ENCODE data around the gene PHF13.

The PHF13 gene

DNA sequence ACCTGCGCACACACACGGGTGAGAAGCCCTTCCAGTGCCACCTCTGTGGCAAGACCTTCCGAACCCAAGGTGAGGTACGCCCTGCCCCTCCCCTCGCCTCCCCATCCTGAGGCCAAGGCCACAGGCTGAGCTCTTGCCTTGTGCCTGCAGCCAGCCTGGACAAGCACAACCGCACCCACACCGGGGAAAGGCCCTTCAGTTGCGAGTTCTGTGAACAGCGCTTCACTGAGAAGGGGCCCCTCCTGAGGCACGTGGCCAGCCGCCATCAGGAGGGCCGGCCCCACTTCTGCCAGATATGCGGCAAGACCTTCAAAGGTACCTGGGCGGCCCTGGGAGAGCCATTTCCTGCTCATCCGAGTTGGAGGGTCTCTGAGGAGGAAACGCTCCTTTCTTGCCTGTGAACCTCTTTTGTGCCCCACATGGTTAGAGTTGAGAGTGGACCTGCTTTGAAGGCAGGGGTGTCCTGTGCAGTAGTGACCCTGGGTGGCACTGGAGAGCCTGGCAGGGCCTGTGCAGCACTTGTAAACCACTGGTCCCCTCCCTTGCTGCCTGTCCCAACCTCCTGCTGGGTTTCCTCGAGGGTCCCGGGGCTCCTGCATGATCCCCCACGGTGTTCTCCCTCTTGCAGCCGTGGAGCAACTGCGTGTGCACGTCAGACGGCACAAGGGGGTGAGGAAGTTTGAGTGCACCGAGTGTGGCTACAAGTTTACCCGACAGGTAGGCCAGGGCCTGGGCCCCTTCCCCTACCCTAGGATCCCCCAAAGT lies 25.2 kb upstream of the PHF13 start:
- no peaks in the 10 kb centered on the region for H3K4me1 ChIP-seq (ENCODE audit: control insufficient read depth, insufficient read depth, low read length)
- no peak overlapping the region for H3K9ac ChIP-seq (ENCODE audit: low read length)
- no peak overlapping the region for H3K27ac ChIP-seq (ENCODE audit: low read depth, low read length)
- no peaks in the 10 kb centered on the region for H3K9me3 ChIP-seq (ENCODE audit: control insufficient read depth, insufficient read depth, low read depth, low read length)
- peaks cover 62% of the 10 kb centered on the region for H3K36me3 ChIP-seq (ENCODE audit: control insufficient read depth, insufficient read depth, low read length)
- no peaks in the 10 kb centered on the region for H3K27me3 ChIP-seq (ENCODE audit: control insufficient read depth, insufficient read depth, low read length)
- no peak overlapping the region for H3K4me3 ChIP-seq (ENCODE audit: low read depth, low read length)

DNA sequence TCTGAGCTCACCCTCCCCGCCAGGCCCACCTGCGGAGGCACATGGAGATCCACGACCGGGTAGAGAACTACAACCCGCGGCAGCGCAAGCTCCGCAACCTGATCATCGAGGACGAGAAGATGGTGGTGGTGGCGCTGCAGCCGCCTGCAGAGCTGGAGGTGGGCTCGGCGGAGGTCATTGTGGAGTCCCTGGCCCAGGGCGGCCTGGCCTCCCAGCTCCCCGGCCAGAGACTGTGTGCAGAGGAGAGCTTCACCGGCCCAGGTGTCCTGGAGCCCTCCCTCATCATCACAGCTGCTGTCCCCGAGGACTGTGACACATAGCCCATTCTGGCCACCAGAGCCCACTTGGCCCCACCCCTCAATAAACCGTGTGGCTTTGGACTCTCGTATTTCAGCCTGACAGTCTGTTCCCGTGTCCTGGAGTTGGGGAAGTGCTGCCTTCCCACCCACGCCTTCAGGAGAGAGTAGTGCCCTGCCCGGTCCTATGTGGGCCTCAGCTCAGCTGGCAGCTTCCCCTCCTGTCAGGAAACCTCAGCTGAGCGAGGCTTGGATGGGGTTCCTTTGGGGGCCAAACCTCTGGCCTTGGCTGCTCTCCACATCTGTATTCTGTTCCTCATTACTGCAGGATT lies 24.5 kb upstream of the PHF13 start:
- no peaks in the 10 kb centered on the region for H3K27me3 ChIP-seq (ENCODE audit: control insufficient read depth, insufficient read depth, low read length)
- no peak overlapping the region for H3K9ac ChIP-seq (ENCODE audit: low read length)
- H3K36me3 ChIP-seq (ENCODE audit: control insufficient read depth, insufficient read depth, low read length): peaks cover 69% of the 10 kb centered on the region
- no peak overlapping the region for H3K27ac ChIP-seq (ENCODE audit: low read depth, low read length)
- no peaks in the 10 kb centered on the region for H3K4me1 ChIP-seq (ENCODE audit: control insufficient read depth, insufficient read depth, low read length)
- no peak overlapping the region for H3K4me3 ChIP-seq (ENCODE audit: low read depth, low read length)
- no peaks in the 10 kb centered on the region for H3K9me3 ChIP-seq (ENCODE audit: control insufficient read depth, insufficient read depth, low read depth, low read length)

DNA sequence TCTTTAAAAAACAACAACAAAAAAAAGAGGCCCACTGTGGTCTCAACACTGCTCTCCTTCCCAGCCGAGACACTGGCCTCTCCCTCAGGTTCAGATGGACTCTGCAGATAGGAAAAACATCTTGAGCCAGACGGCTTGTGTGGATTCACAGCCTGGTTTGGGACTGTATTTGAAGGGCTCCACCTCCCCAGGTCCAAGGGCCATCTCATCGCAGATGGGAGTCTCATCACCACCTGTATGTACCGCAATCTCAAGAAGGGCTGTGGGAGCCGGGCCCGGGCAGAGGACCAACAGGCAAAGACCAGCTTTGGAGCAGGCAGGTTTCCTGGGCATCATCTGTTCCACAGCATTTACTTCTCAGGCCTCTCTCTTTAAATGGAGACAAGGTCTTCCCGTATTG lies 23.5 kb upstream of the PHF13 start:
- H3K4me1 ChIP-seq (ENCODE audit: control insufficient read depth, insufficient read depth, low read length): no peaks in the 10 kb centered on the region
- H3K27me3 ChIP-seq (ENCODE audit: control insufficient read depth, insufficient read depth, low read length): no peaks in the 10 kb centered on the region
- H3K9ac ChIP-seq (ENCODE audit: low read length): no peak overlapping the region
- peaks cover 78% of the 10 kb centered on the region for H3K36me3 ChIP-seq (ENCODE audit: control insufficient read depth, insufficient read depth, low read length)
- H3K27ac ChIP-seq (ENCODE audit: low read depth, low read length): no peak overlapping the region
- H3K4me3 ChIP-seq (ENCODE audit: low read depth, low read length): no peak overlapping the region
- no peaks in the 10 kb centered on the region for H3K9me3 ChIP-seq (ENCODE audit: control insufficient read depth, insufficient read depth, low read depth, low read length)

DNA sequence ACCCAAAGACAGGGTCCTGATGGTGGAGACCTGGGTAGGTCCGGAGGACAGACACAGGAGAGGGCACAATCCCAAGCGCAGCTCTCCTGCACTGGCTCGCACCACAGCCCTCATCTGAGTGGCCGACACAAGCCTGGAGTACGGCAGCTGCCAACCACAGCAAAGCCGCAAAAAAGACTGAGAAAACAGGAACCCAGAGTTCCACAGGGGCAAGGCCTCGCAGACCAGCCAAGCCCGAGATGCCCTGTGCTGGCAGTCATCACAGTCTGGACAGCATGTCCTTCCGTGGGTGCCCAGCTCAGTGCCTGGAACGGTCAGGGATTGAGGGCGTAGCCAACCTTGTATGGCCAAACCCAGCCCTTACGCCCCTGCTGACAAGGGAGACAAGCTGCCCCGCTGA lies 22.3 kb upstream of the PHF13 start:
- Histone ChIP-seq H3K9ac (ENCODE audit: low read length) (no peak overlapping the region), H3K9me3 (ENCODE audit: control insufficient read depth, insufficient read depth, low read depth, low read length) (no peaks in the 10 kb centered on the region), H3K36me3 (ENCODE audit: control insufficient read depth, insufficient read depth, low read length) (peaks cover 90% of the 10 kb centered on the region), H3K27ac (ENCODE audit: low read depth, low read length) (no peak overlapping the region), H3K4me1 (ENCODE audit: control insufficient read depth, insufficient read depth, low read length) (no peaks in the 10 kb centered on the region), H3K4me3 (ENCODE audit: low read depth, low read length) (no peak overlapping the region), H3K27me3 (ENCODE audit: control insufficient read depth, insufficient read depth, low read length) (no peaks in the 10 kb centered on the region)

DNA sequence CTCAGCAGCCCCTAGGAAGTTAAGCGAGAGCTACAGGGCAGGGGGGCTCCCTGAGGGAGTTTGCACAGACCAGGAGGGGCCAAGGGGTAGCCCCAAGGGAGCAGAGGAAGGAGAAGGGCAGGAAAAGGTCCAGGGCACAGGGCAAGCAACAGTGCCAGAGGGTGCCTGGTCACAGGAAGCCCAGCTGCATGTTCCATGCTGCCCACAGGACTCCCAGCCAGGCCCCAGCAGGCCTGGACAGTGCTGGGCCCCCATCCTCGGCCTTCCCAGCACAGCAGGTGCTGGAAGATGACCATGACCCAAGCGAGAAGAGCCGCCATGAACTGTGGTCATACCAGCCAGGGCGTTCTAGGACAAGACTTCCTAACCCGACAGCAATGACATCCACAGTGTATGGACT lies 21.9 kb upstream of the PHF13 start:
- Histone ChIP-seq H3K4me1 (ENCODE audit: control insufficient read depth, insufficient read depth, low read length) (no peaks in the 10 kb centered on the region), H3K4me3 (ENCODE audit: low read depth, low read length) (no peak overlapping the region), H3K9me3 (ENCODE audit: control insufficient read depth, insufficient read depth, low read depth, low read length) (no peaks in the 10 kb centered on the region), H3K9ac (ENCODE audit: low read length) (no peak overlapping the region), H3K36me3 (ENCODE audit: control insufficient read depth, insufficient read depth, low read length) (peaks cover 94% of the 10 kb centered on the region), H3K27ac (ENCODE audit: low read depth, low read length) (no peak overlapping the region), H3K27me3 (ENCODE audit: control insufficient read depth, insufficient read depth, low read length) (no peaks in the 10 kb centered on the region)

DNA sequence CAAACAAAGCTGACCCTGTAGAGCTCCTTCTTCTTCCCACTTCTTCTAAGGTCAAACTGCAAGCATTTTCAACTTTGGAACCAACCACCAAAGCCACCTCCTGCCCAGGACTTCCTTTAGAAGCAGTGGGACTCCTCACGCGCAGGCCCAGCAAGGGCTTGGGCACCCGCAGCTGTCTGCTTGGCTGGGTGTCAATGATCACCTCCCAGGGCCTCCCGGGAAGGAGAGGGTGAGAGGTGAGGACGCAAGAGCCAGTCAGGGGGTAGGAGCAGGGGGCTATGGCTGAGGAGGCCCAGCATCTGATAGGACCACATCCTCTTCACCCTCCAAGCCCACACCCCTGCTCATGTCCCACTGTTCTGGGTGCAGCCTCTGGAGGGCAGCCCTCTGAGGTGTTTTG lies 21.1 kb upstream of the PHF13 start:
- Histone ChIP-seq H3K4me1 (ENCODE audit: control insufficient read depth, insufficient read depth, low read length) (no peaks in the 10 kb centered on the region), H3K27ac (ENCODE audit: low read depth, low read length) (no peak overlapping the region), H3K9me3 (ENCODE audit: control insufficient read depth, insufficient read depth, low read depth, low read length) (no peaks in the 10 kb centered on the region), H3K9ac (ENCODE audit: low read length) (no peak overlapping the region), H3K36me3 (ENCODE audit: control insufficient read depth, insufficient read depth, low read length) (peaks cover 99% of the 10 kb centered on the region), H3K4me3 (ENCODE audit: low read depth, low read length) (no peak overlapping the region), H3K27me3 (ENCODE audit: control insufficient read depth, insufficient read depth, low read length) (no peaks in the 10 kb centered on the region)

DNA sequence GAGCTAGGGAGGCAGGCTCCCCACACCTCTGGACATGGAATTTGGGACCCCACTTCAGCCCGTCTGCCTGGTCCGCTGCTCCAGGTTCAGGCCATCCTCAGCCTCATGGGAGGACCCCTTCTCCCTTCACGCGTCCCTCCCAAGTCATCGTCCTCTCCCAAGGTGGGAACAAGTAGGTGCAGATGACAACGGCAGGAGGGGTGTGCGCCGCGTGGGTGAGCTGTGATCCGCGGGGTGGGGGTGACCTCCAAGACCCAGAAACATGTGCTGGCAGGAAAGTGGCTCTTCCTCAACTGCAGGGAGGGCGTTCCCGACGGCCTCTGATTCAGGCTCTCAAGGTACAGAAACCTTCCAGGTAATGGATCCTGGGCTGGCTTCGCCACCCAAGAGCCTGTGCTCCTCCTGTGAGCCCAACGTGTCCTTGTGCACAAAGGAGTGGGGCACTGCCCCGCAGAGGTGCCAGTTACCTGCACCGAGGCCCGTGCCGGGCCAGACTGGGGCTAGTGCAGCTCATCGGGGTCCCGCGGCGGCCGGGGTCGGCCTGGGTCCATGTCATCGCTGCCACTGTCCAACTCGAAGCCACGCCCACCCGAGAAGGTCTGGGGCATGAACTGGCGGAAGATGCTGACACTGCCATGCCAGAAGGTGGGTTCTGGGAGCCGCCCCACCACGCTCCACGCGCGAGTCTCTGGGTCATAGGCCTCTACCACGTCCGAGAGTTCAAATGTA lies 20.5 kb upstream of the PHF13 start:
- Histone ChIP-seq H3K27ac (ENCODE audit: low read depth, low read length) (no peak overlapping the region), H3K9ac (ENCODE audit: low read length) (no peak overlapping the region), H3K9me3 (ENCODE audit: control insufficient read depth, insufficient read depth, low read depth, low read length) (no peaks in the 10 kb centered on the region), H3K27me3 (ENCODE audit: control insufficient read depth, insufficient read depth, low read length) (no peaks in the 10 kb centered on the region), H3K36me3 (ENCODE audit: control insufficient read depth, insufficient read depth, low read length) (peaks cover 99% of the 10 kb centered on the region), H3K4me1 (ENCODE audit: control insufficient read depth, insufficient read depth, low read length) (no peaks in the 10 kb centered on the region), H3K4me3 (ENCODE audit: low read depth, low read length) (no peak overlapping the region)

DNA sequence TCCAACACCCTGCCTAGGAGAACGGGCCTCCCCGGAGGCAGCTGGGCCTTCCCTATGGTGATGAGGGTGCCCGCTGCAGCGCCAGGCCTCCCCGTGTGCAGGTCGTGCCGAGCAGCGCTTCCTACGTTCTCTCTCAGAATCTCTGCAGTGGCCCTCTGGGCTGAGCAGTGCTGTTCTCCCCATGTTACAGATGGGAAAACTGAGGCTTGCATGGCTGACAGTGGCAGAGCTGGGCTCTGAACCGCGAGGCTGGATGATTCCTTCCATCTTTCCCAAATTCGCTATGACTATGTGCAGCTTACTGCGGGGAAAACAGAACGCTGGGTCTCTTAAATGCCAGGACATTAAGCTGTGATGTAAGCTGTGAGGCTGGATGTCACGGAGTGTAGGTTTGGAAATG lies 19.7 kb upstream of the PHF13 start:
- no peaks in the 10 kb centered on the region for H3K27me3 ChIP-seq (ENCODE audit: control insufficient read depth, insufficient read depth, low read length)
- H3K9ac ChIP-seq (ENCODE audit: low read length): no peak overlapping the region
- H3K4me3 ChIP-seq (ENCODE audit: low read depth, low read length): no peak overlapping the region
- no peaks in the 10 kb centered on the region for H3K4me1 ChIP-seq (ENCODE audit: control insufficient read depth, insufficient read depth, low read length)
- no peak overlapping the region for H3K27ac ChIP-seq (ENCODE audit: low read depth, low read length)
- H3K36me3 ChIP-seq (ENCODE audit: control insufficient read depth, insufficient read depth, low read length): peaks cover 93% of the 10 kb centered on the region
- H3K9me3 ChIP-seq (ENCODE audit: control insufficient read depth, insufficient read depth, low read depth, low read length): no peaks in the 10 kb centered on the region

DNA sequence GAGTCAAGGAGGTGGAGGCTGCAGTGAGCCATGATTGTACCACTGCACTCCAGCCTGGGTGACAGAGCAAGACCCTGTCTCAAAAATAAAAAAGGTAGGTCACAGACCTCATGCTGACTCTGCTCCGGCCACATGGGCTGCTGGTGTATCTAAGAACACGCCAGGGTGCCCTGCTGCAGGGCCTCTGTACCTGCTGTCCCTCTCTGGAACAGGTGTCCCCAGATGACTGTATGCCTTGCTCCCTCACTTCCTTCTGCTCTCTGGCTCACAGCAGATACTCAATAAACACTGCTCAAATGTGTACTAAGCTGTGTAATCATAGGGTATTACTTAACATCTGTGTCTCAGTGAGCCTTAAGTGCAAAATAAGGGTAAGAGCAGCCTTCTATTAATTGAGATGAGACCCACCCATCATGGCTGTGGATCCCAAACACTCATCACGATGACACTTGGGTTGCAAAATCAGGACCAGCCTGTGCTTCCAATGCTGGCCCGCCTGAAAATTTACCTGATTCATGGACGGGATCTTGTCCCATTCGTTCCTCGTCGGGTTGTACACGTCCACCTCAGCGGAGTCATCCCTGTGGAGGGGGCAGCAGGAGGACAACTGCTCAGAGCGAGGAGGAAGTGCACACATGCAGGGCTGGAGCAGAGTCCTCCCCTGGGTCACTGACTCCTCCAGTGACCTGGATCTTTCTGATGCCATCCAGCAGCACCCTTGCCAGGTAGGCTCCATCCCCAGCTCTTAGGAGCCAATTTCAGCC lies 18.4 kb upstream of the PHF13 start:
- H3K9me3 ChIP-seq (ENCODE audit: control insufficient read depth, insufficient read depth, low read depth, low read length): no peaks in the 10 kb centered on the region
- peaks cover 90% of the 10 kb centered on the region for H3K36me3 ChIP-seq (ENCODE audit: control insufficient read depth, insufficient read depth, low read length)
- H3K4me3 ChIP-seq (ENCODE audit: low read depth, low read length): no peak overlapping the region
- H3K9ac ChIP-seq (ENCODE audit: low read length): no peak overlapping the region
- H3K27me3 ChIP-seq (ENCODE audit: control insufficient read depth, insufficient read depth, low read length): no peaks in the 10 kb centered on the region
- H3K4me1 ChIP-seq (ENCODE audit: control insufficient read depth, insufficient read depth, low read length): no peaks in the 10 kb centered on the region
- H3K27ac ChIP-seq (ENCODE audit: low read depth, low read length): no peak overlapping the region

DNA sequence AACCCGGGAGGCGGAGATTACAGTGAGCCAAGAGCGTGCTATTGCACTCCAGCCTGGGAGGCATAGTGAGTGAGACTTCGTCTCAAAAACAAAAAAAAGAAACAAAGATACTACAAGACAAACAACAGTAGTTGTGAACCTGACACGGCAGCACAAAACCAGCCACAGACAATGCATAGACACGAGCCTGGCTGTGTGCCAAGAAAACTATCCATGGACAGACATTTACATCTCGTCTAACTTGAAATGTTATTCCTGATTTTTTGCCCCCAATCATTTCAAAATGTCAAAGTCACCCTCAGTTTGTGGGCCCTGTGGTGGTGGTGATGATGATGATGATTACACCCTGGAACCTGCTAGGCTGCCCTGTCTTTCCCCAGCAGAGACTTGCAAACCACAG lies 17.2 kb upstream of the PHF13 start:
- Histone ChIP-seq H3K4me1 (ENCODE audit: control insufficient read depth, insufficient read depth, low read length) (peaks cover 7% of the 10 kb centered on the region; the same call in 1 of the 2 replicates), H3K27ac (ENCODE audit: low read depth, low read length) (no peak overlapping the region), H3K27me3 (ENCODE audit: control insufficient read depth, insufficient read depth, low read length) (no peaks in the 10 kb centered on the region), H3K9me3 (ENCODE audit: control insufficient read depth, insufficient read depth, low read depth, low read length) (no peaks in the 10 kb centered on the region), H3K4me3 (ENCODE audit: low read depth, low read length) (no peak overlapping the region), H3K9ac (ENCODE audit: low read length) (no peak overlapping the region), H3K36me3 (ENCODE audit: control insufficient read depth, insufficient read depth, low read length) (peaks cover 78% of the 10 kb centered on the region)

Measured in HUES6 (cell line).